SK-N-SH treated with all-trans-retinoic acid at 6 μM for 48 hours (cell line): Measurements from ENCODE around the gene PRRG1.

Source experiments
- ATAC-seq: fragments of 200-7000 bp; cut with Tn5 transposase; 3 replicates; pipeline ENCODE4 v1.9.1; 2020; ENCODE audit warnings: mild to moderate bottlenecking, moderate library complexity
- ARNTL ChIP-seq: fragments of 450-650 bp; formaldehyde crosslinking; IDR thresholded peaks from 2 replicates; pipeline ENCODE4 v1.5.0; 2020; ENCODE audit warnings: low read depth, mild to moderate bottlenecking, moderate library complexity, borderline replicate concordance
- BACH2 ChIP-seq: fragments of 250-450 bp; sonication (Bioruptor Pico); IDR thresholded peaks from 2 replicates; pipeline ENCODE4 v1.9.0; 2021; ENCODE audit warnings: mild to moderate bottlenecking, borderline replicate concordance
- CSDC2 ChIP-seq: fragments of 250-450 bp; sonication (Bioruptor Pico); IDR thresholded peaks from 2 replicates; pipeline ENCODE4 v1.5.0; 2020; ENCODE audit warnings: mild to moderate bottlenecking, moderate library complexity
- GLIS3 ChIP-seq: fragments of 250-450 bp; sonication (Bioruptor Pico); IDR thresholded peaks from 2 replicates; pipeline ENCODE4 v1.5.0; 2020; ENCODE audit warnings: mild to moderate bottlenecking, moderate library complexity
- ISL1 ChIP-seq: fragments of 250-450 bp; sonication (Bioruptor Pico); IDR thresholded peaks from 2 replicates; pipeline ENCODE4 v2.1.2; 2022; ENCODE audit warnings: mild to moderate bottlenecking, moderate library complexity
- OSR1 ChIP-seq: fragments of 250-450 bp; sonication (Bioruptor Pico); IDR thresholded peaks from 2 replicates; pipeline ENCODE4 v1.8.0; 2022; ENCODE audit warnings: moderate library complexity, mild to moderate bottlenecking, inconsistent platforms
- RARB ChIP-seq: fragments of 250-450 bp; sonication (Bioruptor Pico); IDR thresholded peaks from 2 replicates; pipeline ENCODE4 v1.8.0; 2021; ENCODE audit warnings: mild to moderate bottlenecking, moderate library complexity
- SNAI2 ChIP-seq: fragments of 250-450 bp; sonication (Bioruptor Pico); IDR thresholded peaks from 2 replicates; pipeline ENCODE4 v1.5.0; 2020; ENCODE audit warnings: mild to moderate bottlenecking, moderate library complexity
- TOX ChIP-seq: fragments of 250-450 bp; sonication (Bioruptor Pico); IDR thresholded peaks from 2 replicates; pipeline ENCODE4 v1.8.0; 2021; ENCODE audit warnings: mild to moderate bottlenecking, moderate library complexity, borderline replicate concordance
- ZC3H10 ChIP-seq: fragments of 250-450 bp; sonication (Bioruptor Pico); IDR thresholded peaks from 2 replicates; pipeline ENCODE4 v1.5.1; 2021; ENCODE audit warnings: mild to moderate bottlenecking, moderate library complexity
- ZFP30 ChIP-seq: fragments of 450-650 bp; formaldehyde crosslinking; IDR thresholded peaks from 2 replicates; pipeline ENCODE4 v1.5.0; 2022; ENCODE audit warnings: mild to moderate bottlenecking, moderate library complexity
- ZNF565 ChIP-seq: fragments of 450-650 bp; formaldehyde crosslinking; conservative IDR thresholded peaks from 2 replicates; pipeline ENCODE4 v1.5.0; 2020; ENCODE audit warnings: low read depth, mild to moderate bottlenecking, moderate library complexity
- ZNF70 ChIP-seq: fragments of 450-650 bp; formaldehyde crosslinking; IDR thresholded peaks from 2 replicates; pipeline ENCODE4 v1.5.0; 2020; ENCODE audit warnings: mild to moderate bottlenecking, moderate library complexity
- ZNF8 ChIP-seq: fragments of 450-650 bp; formaldehyde crosslinking; IDR thresholded peaks from 2 replicates; pipeline ENCODE4 v1.5.0; 2020; ENCODE audit warnings: mild to moderate bottlenecking, moderate library complexity
- TF ChIP-seq, protein P1 (sequence below): fragments of 250-450 bp; sonication (Bioruptor Pico); IDR thresholded peaks from 2 replicates; pipeline ENCODE4 v1.5.1; 2020; ENCODE audit warnings: low read depth, mild to moderate bottlenecking, moderate library complexity
- TF ChIP-seq, protein P2 (sequence below): fragments of 250-450 bp; sonication (Bioruptor Pico); IDR thresholded peaks from 2 replicates; pipeline ENCODE4 v1.8.0; 2021; ENCODE audit warnings: low read depth, mild to moderate bottlenecking, moderate library complexity, borderline replicate concordance
- TF ChIP-seq, protein P3 (sequence below): fragments of 250-450 bp; sonication (Bioruptor Pico); IDR thresholded peaks from 2 replicates; pipeline ENCODE4 v1.8.0; 2020; ENCODE audit warnings: mild to moderate bottlenecking, moderate library complexity, borderline replicate concordance
- TF ChIP-seq, protein P4 (sequence below): fragments of 250-450 bp; sonication (Bioruptor Pico); IDR thresholded peaks from 2 replicates; pipeline ENCODE4 v1.5.1; 2021; ENCODE audit warnings: mild to moderate bottlenecking, moderate library complexity

Gene PRRG1

DNA sequence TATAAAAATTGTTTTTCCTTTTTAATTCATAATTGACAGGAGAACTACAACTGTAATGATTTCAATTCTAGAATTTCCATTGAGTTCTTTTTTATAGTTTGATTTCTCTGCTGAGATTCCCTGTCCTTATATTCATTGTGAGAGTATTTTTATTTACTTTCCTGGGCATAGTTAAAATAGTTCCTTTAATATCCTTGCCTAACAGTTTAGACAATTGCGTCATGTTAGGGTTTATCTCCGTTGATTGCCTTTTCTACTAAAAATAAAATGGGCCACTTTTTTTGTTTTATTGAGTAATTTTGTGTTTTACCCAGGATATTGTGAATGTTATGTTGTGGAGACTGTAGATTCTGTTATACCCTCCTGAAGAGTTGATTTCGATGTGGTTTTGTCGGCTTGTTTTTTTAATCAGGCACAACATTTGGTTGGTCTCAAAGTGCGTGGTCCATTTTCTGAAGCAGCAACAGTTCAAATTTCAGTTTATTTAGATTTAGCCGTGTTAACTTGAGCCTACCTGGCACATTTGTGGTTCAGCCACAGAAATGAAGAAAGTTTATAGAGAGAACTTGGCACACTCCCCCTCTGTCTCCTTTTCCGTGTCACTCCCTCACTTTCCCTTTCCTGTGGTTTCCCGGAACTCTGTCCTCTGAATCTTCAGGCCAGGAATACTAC lies 16.0 kb upstream of the PRRG1 start:
- TF ChIP-seq SNAI2 (CRISPR knock-in tag) (no peak), ISL1 (no peak)
- no peak for ATAC-seq

DNA sequence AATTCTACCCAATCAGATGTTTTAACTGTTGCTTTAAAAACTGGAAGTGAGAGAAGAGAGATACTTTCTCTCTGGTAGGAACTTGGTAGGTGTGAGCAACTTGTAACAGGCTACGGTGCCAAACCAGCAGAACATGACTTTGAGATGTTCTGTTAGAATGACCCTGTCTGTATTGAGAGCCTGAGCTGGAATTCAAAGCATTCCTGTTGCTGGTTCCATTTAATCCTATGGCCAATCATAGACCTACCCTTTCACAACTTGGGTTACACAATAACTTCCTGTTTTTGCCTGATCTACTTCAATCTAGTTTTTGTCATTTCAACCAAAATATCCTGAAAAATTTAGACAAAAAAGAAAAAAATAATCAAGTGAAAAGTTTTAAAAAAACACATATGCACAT lies 1.7 kb upstream of the PRRG1 start:
- no peak for ATAC-seq
- TF ChIP-seq, protein P1, sequence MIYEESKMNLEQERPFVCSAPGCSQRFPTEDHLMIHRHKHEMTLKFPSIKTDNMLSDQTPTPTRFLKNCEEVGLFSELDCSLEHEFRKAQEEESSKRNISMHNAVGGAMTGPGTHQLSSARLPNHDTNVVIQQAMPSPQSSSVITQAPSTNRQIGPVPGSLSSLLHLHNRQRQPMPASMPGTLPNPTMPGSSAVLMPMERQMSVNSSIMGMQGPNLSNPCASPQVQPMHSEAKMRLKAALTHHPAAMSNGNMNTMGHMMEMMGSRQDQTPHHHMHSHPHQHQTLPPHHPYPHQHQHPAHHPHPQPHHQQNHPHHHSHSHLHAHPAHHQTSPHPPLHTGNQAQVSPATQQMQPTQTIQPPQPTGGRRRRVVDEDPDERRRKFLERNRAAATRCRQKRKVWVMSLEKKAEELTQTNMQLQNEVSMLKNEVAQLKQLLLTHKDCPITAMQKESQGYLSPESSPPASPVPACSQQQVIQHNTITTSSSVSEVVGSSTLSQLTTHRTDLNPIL: no peak
- TF ChIP-seq TOX (CRISPR knock-in tag): no peak

DNA sequence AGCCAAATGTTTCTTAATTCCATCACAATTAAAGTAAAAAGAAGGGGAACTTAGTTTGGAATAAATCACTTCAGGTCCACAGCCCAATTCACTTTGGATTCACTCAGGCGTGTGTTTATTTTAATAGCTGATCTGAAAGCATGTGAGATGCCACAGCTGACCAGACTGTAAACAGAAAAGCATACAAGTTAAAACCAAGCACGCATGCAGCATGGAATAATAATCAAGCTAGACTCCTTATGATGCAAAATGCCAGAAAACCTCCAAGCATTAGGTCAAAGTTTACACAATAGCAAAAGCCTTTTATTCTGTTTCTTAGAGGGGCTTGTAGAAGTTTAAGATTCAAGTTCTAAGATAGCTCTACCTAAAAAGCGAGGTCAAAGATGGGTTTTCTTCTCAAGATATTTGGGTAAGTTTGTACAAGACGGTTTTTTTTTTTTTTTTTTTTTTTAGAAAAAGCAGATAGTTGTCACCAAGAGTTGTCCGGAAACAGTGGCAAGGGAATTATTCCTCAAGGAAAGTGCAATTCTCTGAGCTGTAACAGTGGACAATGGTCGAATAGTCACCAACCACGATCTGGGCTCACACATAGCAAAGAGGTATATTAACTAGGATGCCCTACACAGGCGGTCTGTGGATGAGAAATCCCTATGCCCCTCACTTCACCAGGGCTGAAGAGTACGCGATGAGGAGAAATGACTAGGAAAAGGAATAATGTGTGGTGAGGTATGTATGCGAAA lies 763 bp upstream of the PRRG1 start:
- peak; percentile 33 for ATAC-seq
- TF ChIP-seq, protein P2, sequence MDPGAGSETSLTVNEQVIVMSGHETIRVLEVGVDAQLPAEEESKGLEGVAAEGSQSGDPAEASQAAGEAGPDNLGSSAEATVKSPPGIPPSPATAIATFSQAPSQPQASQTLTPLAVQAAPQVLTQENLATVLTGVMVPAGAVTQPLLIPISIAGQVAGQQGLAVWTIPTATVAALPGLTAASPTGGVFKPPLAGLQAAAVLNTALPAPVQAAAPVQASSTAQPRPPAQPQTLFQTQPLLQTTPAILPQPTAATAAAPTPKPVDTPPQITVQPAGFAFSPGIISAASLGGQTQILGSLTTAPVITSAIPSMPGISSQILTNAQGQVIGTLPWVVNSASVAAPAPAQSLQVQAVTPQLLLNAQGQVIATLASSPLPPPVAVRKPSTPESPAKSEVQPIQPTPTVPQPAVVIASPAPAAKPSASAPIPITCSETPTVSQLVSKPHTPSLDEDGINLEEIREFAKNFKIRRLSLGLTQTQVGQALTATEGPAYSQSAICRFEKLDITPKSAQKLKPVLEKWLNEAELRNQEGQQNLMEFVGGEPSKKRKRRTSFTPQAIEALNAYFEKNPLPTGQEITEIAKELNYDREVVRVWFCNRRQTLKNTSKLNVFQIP: no peak
- TF ChIP-seq ZC3H10 (CRISPR knock-in tag) (no peak), OSR1 (CRISPR knock-in tag) (no peak), ZFP30 (CRISPR knock-in tag) (no peak), TOX (CRISPR knock-in tag) (no peak), ISL1 (no peak), GLIS3 (no peak), SNAI2 (CRISPR knock-in tag) (no peak)
- TF ChIP-seq, protein P1: no peak
- TF ChIP-seq, protein P3, sequence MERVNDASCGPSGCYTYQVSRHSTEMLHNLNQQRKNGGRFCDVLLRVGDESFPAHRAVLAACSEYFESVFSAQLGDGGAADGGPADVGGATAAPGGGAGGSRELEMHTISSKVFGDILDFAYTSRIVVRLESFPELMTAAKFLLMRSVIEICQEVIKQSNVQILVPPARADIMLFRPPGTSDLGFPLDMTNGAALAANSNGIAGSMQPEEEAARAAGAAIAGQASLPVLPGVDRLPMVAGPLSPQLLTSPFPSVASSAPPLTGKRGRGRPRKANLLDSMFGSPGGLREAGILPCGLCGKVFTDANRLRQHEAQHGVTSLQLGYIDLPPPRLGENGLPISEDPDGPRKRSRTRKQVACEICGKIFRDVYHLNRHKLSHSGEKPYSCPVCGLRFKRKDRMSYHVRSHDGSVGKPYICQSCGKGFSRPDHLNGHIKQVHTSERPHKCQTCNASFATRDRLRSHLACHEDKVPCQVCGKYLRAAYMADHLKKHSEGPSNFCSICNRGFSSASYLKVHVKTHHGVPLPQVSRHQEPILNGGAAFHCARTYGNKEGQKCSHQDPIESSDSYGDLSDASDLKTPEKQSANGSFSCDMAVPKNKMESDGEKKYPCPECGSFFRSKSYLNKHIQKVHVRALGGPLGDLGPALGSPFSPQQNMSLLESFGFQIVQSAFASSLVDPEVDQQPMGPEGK (CRISPR knock-in tag): no peak

DNA sequence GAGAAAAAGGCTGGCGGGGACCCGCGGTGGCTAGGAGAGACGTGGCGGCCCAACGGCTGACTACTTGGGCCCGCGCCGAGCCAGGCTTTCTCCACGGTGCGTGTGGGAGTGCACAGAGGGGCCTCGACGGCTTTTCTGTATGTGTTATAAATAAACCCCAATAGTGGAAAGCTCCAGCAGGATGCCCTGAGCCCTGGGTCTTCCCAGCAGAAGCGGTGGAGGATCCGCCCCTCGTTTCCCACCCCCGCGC lies 268 bp upstream of the PRRG1 start:
- peak; percentile 62 for ATAC-seq
- no peak for TF ChIP-seq ZNF8 (CRISPR knock-in tag)
- TF ChIP-seq ZFP30 (CRISPR knock-in tag): no peak
- TF ChIP-seq RARB (CRISPR knock-in tag): no peak
- TF ChIP-seq, protein P1: no peak
- TF ChIP-seq BACH2: no peak
- TF ChIP-seq SNAI2 (CRISPR knock-in tag): no peak
- no peak for TF ChIP-seq ZNF70
- TF ChIP-seq, protein P3 (CRISPR knock-in tag): no peak
- TF ChIP-seq, protein P2: no peak
- TF ChIP-seq TOX (CRISPR knock-in tag): no peak
- no peak for TF ChIP-seq CSDC2 (CRISPR knock-in tag)
- TF ChIP-seq, protein P4, sequence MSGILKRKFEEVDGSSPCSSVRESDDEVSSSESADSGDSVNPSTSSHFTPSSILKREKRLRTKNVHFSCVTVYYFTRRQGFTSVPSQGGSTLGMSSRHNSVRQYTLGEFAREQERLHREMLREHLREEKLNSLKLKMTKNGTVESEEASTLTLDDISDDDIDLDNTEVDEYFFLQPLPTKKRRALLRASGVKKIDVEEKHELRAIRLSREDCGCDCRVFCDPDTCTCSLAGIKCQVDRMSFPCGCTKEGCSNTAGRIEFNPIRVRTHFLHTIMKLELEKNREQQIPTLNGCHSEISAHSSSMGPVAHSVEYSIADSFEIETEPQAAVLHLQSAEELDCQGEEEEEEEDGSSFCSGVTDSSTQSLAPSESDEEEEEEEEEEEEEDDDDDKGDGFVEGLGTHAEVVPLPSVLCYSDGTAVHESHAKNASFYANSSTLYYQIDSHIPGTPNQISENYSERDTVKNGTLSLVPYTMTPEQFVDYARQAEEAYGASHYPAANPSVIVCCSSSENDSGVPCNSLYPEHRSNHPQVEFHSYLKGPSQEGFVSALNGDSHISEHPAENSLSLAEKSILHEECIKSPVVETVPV (CRISPR knock-in tag): no peak
- no peak for TF ChIP-seq ARNTL (CRISPR knock-in tag)
- TF ChIP-seq ZC3H10 (CRISPR knock-in tag): no peak
- no peak for TF ChIP-seq ZNF565 (CRISPR knock-in tag)
